ENCODE measurements around the gene SNUPN.

Gene SNUPN

GRCh38 chr15:75625542-75626347 is at the start of gene SNUPN:
Gene SNUPN (minus strand): TSS chr15:75625725. CDS start chr15:75621051, 4,674 bp downstream.
- DNase-seq, result peak; percentile 42 to 95 (median 87)

- DNase-seq, result no peak
Measured at GRCh38 chr15:75674366-75674765, 48.8 kb upstream of the SNUPN start.

- peak in 2 of 14 donors; percentile 5 to 45 for DNase-seq
Measured at GRCh38 chr15:75673426-75674235, 48.1 kb upstream of the SNUPN start.

- DNase-seq, result peak in 7 of 14 donors; percentile 20 to 49 (median 35)
Measured at GRCh38 chr15:75672646-75673425, 47.3 kb upstream of the SNUPN start.

- DNase-seq, result no peak
Measured at GRCh38 chr15:75671730-75672602, 46.4 kb upstream of the SNUPN start.

GRCh38 chr15:75669879-75670212 is 44.3 kb upstream of the SNUPN start:
- no peak for DNase-seq

GRCh38 chr15:75669191-75669878 is 43.8 kb upstream of the SNUPN start:
- DNase-seq, result no peak

- peak in 2 of 14 donors; percentile 8 to 37 for DNase-seq
Measured at GRCh38 chr15:75666823-75667501, 41.4 kb upstream of the SNUPN start.

- DNase-seq, result no peak
Measured at GRCh38 chr15:75663931-75664421, 38.5 kb upstream of the SNUPN start.

- DNase-seq, result no peak
Measured at GRCh38 chr15:75662823-75663519, 37.4 kb upstream of the SNUPN start.

GRCh38 chr15:75661756-75662140 is 36.2 kb upstream of the SNUPN start:
- no peak for DNase-seq

- DNase-seq, result peak in 6 of 14 donors; percentile 12 to 59 (median 28)
Measured at GRCh38 chr15:75661100-75661755, 35.7 kb upstream of the SNUPN start.

GRCh38 chr15:75659928-75660645 is 34.6 kb upstream of the SNUPN start:
- peak in 1 of 14 donors; percentile 12 for DNase-seq

- no peak for DNase-seq
Measured at GRCh38 chr15:75659141-75659771, 33.7 kb upstream of the SNUPN start.

GRCh38 chr15:75656813-75657212 is 31.3 kb upstream of the SNUPN start:
- no peak for DNase-seq

GRCh38 chr15:75656331-75656730 is 30.8 kb upstream of the SNUPN start:
- no peak for DNase-seq

GRCh38 chr15:75655931-75656330 is 30.4 kb upstream of the SNUPN start:
- peak in 1 of 14 donors; percentile 28 for DNase-seq

Measured in C1 segment of cervical spinal cord (tissue), 14 donors.